ENCODE measurements around the gene GGTLC2.

Gene GGTLC2

GRCh38 chr22:22680396-22680795 is 36.0 kb downstream of the GGTLC2 start:
- in situ Hi-C loops (cut with MboI; ENCODE audit: low sequenced_read_pairs, unreplicated experiment), result loop anchor here (25.0 kb wide), 1 partner anchor 93 kb away; no protein-coding TSS in a partner anchor
- no peak for TF ChIP-seq CTCF (IDR thresholded peaks at IDR 0.05; ENCODE audit: borderline replicate concordance, control extremely low read depth, extremely low read depth, insufficient read depth, missing control alignments)
- DNase-seq (ENCODE audit: low spot score), result no peak

- no peak for DNase-seq (ENCODE audit: low spot score)
- in situ Hi-C loops (cut with MboI; ENCODE audit: low sequenced_read_pairs, unreplicated experiment), result loop anchor here (25.0 kb wide), 1 partner anchor 94 kb away; no protein-coding TSS in a partner anchor
- TF ChIP-seq CTCF (IDR thresholded peaks at IDR 0.05; ENCODE audit: borderline replicate concordance, control extremely low read depth, extremely low read depth, insufficient read depth, missing control alignments), result no peak
Measured at GRCh38 chr22:22681221-22681739, 36.9 kb downstream of the GGTLC2 start.

GRCh38 chr22:22682196-22682595 is 37.8 kb downstream of the GGTLC2 start:
- in situ Hi-C loops (cut with MboI; ENCODE audit: low sequenced_read_pairs, unreplicated experiment), result loop anchor here (25.0 kb wide), 1 partner anchor 95 kb away; no protein-coding TSS in a partner anchor
- DNase-seq (ENCODE audit: low spot score), result no peak
- TF ChIP-seq CTCF (IDR thresholded peaks at IDR 0.05; ENCODE audit: borderline replicate concordance, control extremely low read depth, extremely low read depth, insufficient read depth, missing control alignments), result no peak

- DNase-seq (ENCODE audit: low spot score), result no peak
- in situ Hi-C loops (cut with MboI; ENCODE audit: low sequenced_read_pairs, unreplicated experiment), result loop anchor here (25.0 kb wide), 1 partner anchor 96 kb away; no protein-coding TSS in a partner anchor
- no peak for TF ChIP-seq CTCF (IDR thresholded peaks at IDR 0.05; ENCODE audit: borderline replicate concordance, control extremely low read depth, extremely low read depth, insufficient read depth, missing control alignments)
Measured at GRCh38 chr22:22682807-22683667, 38.6 kb downstream of the GGTLC2 start.

- no peak for DNase-seq (ENCODE audit: low spot score)
- in situ Hi-C loops (cut with MboI; ENCODE audit: low sequenced_read_pairs, unreplicated experiment), result loop anchor here (25.0 kb wide), 1 partner anchor 97 kb away; no protein-coding TSS in a partner anchor
- TF ChIP-seq CTCF (IDR thresholded peaks at IDR 0.05; ENCODE audit: borderline replicate concordance, control extremely low read depth, extremely low read depth, insufficient read depth, missing control alignments), result no peak
Measured at GRCh38 chr22:22683668-22684361, 39.4 kb downstream of the GGTLC2 start.

All from GM13976 (cell line).